ENCODE measurements around the gene C11orf91.
A peak's percentile ranks its signal among the peaks of the same experiment; 100 is the strongest.
"Not testable (repeated sequence)": the region's sequence is repeated elsewhere in the genome, so short reads cannot be mapped to it uniquely, and the experiment has no call there.

The C11orf91 gene, protein sequence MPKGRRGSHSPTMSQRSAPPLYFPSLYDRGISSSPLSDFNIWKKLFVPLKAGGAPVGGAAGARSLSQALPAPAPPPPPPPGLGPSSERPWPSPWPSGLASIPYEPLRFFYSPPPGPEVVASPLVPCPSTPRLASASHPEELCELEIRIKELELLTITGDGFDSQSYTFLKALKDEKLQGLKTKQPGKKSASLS

GRCh38 chr11:33700502-33701271 lies at the start of gene C11orf91:
C11orf91 (minus strand) TSS chr11:33700826; CDS start chr11:33700740, 86 bp downstream.
- peak; percentile 94 for DNase-seq

DNA sequence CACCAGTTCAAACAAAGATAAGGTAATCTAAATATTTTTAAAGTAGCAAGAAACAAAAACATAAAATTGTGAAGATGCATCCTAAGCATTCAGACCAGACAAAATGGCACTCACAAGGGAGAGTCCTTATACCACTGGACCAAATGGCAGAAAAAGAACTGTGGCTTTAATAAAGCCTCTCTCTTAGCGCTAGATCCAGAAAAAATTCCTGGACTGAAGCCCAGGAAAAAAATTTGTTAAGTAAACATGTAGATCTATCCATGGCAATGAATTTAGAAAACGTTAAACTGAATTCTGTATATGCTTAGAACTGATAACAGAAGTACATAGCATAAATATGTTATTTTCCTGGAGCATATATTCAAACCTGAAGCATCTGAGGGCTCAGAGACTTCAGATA lies 47.4 kb upstream of the C11orf91 start:
- DNase-seq, result no peak

- DNase-seq, result no peak
These were observed 42.7 kb upstream of the C11orf91 start for GRCh38 chr11:33743291-33743690.

GRCh38 chr11:33742249-33742851 lies 41.7 kb upstream of the C11orf91 start:
- DNase-seq, result peak; percentile 36

GRCh38 chr11:33741806-33742205 lies 41.2 kb upstream of the C11orf91 start:
- no peak for DNase-seq

DNA sequence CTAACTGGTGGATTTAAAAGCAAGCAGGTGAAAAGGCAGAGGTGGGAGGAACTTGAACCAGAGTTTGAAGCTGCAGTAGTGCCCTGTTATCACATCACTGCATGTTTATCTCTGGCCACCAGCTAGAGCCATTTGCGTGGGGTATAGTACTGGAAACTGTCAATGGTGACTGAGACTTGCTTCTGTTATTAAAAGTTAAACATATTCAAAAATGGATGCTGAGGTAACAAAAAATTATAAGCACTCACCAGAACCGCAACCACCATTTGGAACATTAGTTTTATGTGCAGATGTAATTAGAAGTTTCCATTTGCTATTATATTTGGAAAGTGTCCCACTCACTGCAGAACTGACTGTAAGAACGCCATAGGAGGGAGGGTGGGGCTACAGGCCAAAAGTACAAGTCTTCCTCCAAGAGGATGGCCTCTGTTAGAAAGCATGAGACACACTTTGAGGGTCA lies 36.8 kb upstream of the C11orf91 start:
- no peak for DNase-seq

GRCh38 chr11:33736148-33736812 lies 35.7 kb upstream of the C11orf91 start, which contains the start of gene CD59:
CD59 (minus strand) TSS chr11:33736423; CDS start chr11:33722445, 13,978 bp downstream.
- DNase-seq, result peak; percentile 91

DNA sequence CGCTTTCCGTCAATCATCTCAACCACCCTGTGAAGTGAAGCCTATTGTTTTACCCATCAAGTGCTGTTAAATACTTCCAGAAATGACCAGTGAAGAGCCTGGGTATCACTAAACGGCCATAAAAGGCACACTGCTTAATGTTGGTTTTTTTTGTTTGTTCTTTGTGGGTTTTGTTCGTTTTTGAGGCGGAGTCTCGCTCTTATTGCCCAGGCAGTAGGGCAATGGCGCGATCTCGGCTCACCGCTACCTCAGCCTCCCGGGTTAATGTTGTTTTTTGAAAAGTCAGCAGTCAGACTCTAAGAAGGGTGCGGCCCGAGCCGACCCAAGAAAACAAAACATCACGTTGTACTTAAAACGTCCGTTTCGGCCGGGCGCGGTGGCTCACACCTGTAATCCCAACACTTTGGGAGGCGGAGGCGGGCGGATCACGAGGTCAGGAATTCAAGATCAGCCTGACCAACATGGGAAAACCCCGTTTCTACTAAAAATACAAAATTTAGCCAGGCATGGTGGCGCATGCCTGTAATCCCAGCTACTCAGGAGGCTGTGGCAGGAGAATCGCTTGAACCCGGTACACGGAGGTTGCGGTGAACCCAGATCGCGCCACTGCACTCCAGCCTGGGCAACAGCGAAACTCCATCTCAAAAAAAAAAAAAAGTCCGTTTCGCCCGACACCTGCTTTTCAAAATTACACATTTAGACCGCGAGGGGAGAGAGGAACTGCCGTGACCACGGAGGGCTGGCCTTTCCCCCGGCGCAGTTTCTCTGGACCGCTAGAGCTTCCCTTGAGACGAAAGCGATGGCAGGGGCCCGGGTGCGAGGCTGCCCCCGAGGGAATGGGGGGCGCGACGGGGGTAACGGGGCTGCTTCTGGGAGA lies 34.9 kb upstream of the C11orf91 start:
- peak; percentile 52 for DNase-seq

- DNase-seq, result no peak
These were observed 34.0 kb upstream of the C11orf91 start for GRCh38 chr11:33734441-33735270.

DNA sequence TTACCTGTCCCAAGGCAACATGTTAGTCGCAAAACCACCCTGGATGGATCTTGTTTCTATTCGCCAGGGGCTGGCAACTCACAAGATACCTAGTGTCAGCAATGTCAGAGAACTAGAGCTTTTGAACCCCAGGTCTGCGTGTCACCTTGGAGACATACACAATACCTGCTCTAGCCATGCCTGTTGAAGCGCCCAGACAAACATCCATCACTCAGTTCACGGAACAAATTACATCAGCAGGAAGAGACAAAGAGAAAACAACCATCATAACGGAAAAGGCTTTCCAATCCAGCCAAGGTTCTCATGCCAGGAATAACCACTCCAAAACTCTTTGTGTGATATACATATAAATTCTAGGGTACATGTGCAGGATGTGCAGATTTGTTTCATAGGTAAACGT lies 33.4 kb upstream of the C11orf91 start:
- DNase-seq, result no peak

- no peak for DNase-seq
These were observed 31.3 kb upstream of the C11orf91 start for GRCh38 chr11:33731723-33732531.

- no peak for DNase-seq
These were observed 30.1 kb upstream of the C11orf91 start for GRCh38 chr11:33730716-33731115.

- DNase-seq, result not testable (repeated sequence)
These were observed 28.5 kb upstream of the C11orf91 start for GRCh38 chr11:33729072-33729664.

DNA sequence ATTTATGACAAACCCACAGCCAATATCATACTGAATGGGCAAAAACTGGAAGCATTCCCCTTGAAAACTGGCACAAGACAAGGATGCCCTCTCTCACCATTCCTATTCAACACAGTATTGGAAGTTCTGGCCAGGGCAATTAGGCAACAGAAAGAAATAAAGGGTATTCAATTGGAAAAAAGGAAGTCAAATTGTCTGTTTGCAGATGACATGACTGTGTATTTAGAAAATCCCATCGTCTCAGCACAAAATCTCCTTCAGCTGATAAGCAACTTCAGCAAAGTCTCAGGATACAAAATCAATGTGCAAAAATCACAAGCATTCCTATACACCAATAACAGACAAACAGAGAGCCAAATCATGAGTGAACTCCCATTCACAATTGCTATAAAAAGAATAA lies 26.9 kb upstream of the C11orf91 start:
- DNase-seq, result not testable (repeated sequence)

DNA sequence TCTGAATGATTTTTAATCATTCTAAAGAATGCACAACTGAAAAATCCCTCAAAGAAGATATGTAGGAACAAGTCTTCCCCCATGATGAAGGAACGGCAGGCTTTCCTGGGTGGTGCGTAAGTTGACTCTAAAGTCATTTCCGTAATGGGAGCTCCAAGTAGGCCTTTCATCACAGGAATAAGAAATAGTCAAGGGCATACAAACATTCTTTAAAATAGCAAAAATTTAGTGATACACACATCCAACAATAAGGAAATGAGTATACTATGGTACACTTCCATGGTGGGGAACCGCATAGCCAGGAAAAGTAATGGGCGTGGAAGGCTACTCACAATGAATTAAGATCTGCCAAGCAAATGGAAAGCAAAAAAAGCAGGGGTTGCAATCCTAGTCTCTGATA lies 24.9 kb upstream of the C11orf91 start:
- no peak for DNase-seq

DNA sequence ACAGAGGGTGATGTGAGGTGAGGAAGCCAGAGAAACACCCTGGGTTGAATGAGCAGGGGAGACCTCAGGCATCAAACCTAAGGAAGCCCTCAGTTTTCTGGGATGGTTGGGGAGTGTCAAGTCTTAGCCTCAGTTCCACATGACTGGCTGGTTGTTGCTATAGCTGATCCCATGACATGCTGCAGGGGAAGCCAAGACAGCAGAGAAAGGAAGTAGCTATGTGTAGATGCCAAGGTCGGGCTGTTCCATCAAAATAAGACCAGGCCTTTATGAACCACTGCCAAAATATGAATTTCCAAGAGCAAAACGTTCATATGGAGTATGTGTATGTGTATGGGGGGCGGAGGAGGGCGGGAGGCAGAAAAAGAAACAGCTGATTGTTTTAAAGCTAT lies 24.0 kb upstream of the C11orf91 start:
- no peak for DNase-seq

DNA sequence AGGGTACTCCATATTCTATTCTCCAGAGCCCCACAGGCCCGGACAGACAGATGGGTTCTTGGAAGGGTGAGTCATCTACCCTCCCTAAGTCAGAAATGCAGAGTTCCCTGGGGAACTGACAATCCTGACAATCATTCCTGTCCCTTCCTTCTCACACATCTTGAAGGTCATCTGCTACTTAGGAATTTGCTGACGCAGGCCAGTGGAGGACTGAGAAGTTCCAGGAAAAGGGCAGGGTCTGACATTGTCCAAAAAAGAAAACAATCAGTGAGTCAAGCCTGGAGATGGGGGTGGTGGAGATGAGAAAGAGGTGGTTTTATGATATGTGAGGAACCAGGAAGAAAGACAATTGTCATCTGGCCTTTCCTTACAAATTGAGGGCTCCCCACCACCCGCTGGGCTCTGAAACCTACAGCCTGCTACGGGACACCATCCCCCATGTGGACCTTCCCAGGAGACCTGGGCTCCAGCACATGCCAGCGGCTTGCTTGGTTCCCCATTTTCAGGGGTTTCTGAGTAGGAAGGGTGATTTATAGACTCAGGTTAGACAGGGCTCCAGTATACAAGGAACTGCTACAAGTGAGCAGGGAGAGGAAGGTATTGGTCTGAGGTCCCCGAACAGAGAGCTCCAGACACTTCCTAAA lies 22.7 kb upstream of the C11orf91 start:
- DNase-seq, result no peak

DNA sequence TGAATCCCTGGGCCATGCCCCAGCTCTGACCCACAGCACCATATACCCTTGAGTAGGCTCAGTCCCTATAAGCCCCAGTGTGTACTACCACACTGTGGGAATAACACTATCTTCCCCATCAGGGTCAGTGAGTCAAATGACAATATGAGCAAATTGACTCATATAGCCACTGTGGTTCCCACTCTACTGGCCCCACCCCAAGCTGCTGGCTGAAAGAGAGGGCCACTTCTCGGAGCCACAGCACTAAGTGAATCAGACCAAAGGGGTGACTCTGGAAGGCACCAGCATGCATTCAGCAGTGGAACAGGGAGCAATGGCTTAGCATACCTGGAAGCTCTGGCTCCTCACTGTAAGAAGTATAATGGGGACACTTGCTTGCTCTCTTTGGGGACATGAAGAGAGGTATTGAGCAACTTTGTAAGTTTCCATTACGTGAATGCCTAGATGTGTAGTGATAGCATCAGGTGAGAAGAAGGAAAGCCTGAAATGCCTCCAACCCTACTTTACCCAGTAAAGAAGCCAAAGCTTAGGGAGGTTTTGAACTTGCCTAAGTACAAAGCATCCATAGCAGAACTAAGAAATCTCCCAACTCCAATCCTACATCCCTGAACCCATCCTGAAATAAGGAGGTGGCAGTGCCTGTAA lies 22.1 kb upstream of the C11orf91 start:
- no peak for DNase-seq

DNA sequence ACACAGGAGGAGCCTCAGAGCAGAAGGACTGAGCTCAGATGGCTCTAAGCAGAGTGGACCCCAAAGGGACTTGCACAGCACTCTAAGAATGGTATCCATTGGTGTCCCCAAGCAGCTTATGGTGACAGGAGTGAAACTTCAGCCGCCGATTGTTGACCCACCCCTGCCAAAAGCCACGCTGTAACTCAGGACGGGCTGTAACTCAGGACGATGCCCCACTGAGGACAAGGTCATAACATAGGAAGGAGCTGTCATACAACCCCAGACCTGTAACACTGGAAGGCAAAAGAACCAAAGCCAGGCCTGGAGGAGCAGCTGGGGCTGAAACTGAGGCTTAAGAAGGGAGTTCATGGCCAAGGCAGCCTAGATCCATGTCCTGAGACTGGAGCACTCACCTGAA lies 21.4 kb upstream of the C11orf91 start:
- no peak for DNase-seq

All from CD4-positive, alpha-beta T cell treated with Interleukin-21 for 1 hour (primary cell).